Occipital lobe (tissue), 2 donors: ENCODE measurements around the gene SYNGR1. TPM values are rescaled to one million over a fixed set of nuclear protein-coding genes. Genes with fewer than 3 reads are reported as not detected.
A peak's percentile ranks its signal among the peaks of the same experiment; 100 is the strongest.
"Not testable (repeated sequence)": the region's sequence is repeated elsewhere in the genome, so short reads cannot be mapped to it uniquely, and the experiment has no call there.

Experiments used
- DNase-seq: peaks from one replicate; lab custom pipeline; 2025; lab: John Stamatoyannopoulos, UW
- total RNA-seq: library from RNA; depleted of rRNA; stranded (reverse); fragments of >200 nt; gene quantifications from one replicate; pipeline ENCODE4 v1.2.3, GENCODE V29; 2014

SYNGR1 gene
- total RNA-seq, 1 donor from 2014 or later, result 63.9 TPM

DNA sequence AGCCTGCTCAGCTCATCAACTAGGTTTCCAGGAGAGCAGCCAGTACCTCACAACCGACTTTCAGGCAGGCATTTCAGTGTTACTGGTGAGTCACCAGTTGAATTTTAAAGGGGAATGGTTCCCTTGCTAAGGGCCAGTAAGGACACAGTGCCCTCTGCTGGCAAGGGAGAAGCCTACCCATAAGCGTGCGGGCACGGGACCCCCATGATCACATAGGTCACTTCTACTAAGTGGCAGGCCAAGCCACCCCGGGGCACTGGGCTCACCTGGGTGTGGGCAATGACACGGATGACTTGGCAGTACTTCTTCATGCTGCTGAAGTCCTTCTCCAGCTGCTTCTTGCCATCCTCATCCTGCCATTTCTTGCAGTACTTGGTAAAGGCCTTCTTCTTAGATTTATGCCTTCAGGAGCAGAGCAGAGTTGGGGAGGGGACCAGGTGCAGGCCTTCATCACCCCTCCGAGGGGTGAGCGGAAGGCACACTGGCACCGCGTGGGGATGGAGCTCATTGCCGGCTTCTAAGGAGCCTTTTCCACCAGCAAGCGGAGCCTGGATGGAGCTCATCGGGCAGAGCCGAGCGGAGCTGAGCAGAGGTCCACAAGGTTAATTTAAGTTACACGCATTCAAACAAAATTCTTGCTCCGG lies 33.2 kb upstream of the SYNGR1 start:
- DNase-seq, result peak; percentile 62

DNA sequence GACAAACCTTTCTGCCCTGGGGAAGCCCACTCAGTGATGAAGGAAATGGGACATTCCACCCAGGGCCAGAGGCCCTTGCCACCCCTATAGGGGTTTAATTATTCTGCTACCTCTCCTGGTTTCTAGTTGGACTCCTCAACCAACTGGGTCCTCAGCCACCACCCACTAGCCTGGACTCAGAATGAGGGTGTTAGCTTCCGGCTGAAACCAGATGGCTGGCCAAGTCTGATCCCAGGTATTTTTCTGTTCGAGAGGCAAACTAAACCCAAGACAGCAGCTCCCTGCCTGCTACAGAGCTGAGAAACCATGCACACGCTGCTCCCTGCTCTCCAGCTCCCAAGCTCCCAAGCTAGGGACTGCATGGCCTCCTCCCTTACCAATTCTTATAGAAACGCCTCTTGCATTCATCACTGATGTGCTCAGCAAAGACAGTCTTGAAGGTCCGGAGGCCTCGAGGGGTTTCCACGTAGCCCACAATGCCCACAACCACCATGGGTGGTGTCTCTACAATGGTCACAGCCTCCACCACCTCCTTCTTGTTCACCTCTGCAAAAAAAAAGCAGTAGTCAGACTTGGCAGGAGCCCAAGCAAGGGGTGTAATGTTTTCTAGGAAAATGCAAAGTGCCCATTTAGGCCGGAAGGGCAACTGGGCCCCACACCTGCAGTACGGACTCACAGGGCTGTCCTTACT lies 32.6 kb upstream of the SYNGR1 start:
- DNase-seq, result no peak

DNA sequence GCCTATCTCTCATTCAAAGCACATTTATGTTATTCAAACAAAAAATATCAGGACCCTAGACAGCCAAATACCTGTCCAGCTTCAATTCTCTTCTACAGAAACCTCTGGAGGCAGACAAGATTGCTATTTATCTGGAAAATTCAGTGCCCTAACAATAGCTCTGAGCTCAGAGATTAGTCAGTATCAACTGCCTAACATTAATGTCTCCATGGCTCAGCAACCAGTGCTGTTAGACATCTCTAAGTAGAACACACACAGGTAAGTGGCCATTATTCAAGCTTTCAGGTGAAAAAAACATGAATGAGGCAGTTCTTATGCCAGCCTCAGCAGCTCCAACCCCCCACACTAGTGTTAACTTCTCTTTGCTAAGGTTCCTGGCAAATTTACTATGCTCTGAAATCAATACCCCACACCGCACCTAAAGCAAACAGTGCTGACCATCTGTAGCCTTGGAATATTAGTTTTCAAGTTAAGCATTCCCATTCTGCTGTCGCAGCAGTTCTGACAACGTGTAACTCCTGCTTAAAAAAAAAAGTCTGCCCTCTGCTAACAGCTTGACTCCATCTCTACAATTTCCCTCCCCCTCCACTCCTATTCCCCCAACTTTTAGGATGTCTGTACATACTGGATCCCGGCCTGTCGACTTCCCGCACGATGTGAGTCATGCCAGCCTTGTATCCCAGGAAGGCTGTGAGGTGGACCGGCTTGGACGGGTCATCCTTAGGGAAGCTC lies 31.9 kb upstream of the SYNGR1 start:
- no peak for DNase-seq

DNA sequence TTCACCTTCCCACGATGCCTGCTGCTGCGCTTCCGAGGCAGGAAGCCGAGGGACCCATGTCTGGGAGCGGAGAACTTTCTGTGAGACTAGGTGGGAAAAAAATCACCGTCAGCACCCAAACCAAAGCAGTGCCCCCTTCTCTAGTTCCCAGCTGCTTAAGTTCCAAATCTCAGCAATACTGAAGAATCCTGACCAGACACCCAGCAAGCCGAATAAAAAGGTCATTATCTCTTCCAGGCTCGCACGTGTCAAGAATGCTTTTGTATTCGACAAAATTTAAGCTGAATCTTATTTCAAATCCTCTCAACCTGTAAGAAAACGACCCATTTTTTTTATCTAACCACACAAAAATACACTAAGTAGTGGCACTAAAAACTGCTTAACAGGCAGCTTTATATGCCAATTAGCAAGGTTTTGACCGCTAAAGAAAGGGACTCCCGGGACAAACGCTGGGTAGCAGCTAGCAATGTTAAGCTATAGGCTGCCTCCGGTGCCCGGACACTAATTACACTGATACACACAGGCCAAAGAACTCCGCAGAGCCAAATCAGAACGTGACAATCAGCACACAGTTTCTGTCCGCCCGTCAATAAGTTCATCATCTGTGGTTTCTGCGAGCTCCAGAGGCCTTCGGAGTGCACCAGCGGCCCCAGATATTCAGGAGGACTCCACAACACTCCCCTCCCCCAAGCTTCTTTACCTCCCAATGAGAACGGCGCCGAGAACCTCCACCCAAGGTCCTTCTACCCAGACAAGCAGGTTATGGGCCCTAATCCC lies 31.1 kb upstream of the SYNGR1 start:
- no peak for DNase-seq

DNA sequence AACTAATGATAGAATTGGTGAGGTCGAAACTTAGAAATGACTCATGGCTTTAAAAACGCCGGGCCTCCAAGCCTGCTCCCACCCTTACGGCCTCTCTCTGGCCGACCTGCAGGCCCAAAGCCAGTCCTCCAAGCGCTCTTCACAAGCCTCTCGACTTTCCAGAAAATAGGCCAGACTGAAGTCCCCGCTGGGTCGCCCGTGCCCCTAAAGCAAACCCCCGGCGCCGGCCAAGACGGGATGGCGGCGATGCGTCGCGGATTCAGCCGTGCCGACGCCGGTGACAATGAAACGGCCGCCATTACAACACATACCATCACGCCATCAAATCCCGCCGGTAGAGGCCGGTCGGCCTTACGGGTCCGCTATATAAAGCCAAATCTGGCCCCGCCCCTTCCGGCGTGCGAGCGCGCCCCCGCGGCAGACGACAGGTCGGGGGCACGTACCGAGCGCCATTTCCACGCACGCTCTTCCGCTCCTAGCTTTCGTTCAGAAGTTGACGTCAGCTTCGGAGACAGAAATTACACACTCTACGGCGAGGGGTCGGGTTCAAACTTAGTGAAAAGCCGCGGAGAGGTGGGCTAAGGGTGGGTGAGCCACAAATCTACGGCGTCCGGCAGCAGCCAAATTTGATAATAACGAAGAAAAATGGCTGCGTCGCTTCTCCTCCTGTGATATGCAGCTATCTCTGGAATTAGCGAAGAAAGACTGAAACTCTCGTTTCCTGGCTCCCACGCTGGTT lies 30.3 kb upstream of the SYNGR1 start, which contains the start of gene RPL3:
Gene RPL3, minus strand, starts transcription at position 340 of the 739 bp plus-strand sequence. Its CDS starts 26 bp downstream, at position 314.
- peak; percentile 93 for DNase-seq

DNA sequence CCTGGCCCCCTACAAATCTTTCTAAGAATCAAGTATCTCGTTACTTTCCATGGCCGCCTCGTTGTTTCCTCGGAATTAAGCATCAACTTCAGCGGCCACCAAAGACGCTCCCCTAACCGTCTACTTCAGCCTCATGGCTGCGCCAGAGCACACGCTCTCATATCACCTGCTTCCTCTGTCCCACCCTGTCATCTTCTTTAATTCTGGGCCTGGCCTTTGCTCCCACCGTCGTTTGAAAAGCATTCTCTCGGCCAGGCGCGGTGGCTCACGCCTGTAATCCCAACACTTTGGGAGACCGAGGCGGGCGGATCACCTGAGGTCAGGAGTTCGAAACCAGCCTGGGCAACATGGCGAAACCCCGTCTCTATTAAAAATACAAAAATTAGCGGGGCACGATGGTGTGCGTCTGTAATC lies 29.2 kb upstream of the SYNGR1 start:
- not testable (repeated sequence) for DNase-seq

DNA sequence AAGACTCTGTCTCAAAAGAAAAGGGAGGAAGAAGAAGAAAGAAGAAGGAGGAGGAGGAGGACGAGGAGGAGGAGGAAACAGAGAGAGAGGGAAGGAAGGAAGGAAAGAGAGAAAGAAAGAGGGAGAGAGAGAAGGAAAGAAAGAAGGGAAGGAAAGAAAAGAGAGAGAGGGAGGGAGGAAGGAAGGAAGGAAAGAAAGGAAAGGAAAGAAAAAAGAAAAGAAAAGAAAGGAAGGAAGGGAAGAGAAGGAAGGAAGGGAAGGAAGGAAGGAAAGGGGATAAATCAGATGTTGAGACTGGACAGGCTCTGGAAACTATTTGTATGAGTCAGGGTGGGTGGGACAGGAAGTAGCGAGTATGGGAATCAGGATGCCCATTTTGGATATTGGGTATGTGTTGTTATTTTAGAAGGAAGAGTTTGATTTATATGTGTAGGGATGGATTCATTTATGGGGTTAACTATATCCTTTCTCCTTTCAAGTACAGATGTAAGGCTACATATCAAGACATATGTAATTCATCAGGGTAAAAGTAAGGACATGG lies 24.3 kb upstream of the SYNGR1 start:
- DNase-seq, result no peak

DNA sequence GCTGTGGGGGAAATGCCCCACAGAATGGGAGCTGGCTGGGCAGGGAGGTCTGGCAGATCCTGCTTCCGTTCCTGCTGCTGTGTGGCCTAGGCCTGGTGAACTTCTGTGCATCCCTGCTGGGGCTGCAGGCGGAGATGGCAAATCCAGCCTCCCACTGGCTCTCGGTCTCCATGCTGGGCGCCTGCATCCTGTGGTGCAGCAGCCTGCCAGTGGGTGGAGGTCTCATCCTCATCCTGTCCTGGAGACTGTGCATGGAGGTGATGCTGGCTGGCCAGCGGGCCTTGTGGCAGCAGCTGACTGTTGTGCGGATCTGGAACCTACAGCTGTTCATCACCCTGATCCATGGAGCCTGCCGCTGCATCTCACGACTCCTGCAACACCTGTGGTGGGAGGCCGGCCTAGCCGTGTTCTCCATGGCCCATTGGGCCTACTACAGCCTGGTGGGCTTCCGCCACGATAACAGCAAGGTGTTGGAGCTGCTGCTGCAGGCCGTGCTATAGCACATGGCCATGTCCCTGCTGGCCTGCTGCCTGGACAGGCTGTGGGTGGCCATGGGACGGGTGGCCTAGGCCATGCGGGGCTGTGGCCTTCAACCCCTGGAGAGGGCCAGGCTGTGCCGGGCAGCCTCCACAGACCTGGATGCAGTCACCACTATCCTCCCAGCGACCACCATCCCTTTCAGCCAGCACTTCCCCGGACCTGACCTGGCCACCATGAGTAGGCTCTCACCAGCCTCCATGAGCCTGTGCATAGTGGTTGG lies 21.6 kb upstream of the SYNGR1 start:
- DNase-seq, result no peak

DNA sequence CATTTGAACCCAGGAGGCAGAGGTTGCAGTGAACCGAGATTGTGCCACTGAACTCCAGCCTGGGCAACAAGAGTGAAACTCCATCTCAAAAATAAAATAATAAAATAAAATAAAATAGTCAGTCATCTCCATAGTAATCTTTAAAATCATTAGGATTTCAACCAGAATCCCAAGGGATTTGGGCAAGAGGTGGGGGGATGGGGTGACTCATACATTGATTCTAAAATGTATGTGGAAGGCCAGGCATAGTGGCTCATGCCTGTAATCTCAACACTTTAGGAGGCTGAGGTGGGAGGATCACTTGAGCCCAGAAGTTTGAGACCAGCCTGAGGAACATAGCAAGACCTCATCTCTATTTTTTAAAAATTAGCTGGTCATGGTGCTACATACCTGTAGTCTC lies 19.2 kb upstream of the SYNGR1 start:
- not testable (repeated sequence) for DNase-seq

DNA sequence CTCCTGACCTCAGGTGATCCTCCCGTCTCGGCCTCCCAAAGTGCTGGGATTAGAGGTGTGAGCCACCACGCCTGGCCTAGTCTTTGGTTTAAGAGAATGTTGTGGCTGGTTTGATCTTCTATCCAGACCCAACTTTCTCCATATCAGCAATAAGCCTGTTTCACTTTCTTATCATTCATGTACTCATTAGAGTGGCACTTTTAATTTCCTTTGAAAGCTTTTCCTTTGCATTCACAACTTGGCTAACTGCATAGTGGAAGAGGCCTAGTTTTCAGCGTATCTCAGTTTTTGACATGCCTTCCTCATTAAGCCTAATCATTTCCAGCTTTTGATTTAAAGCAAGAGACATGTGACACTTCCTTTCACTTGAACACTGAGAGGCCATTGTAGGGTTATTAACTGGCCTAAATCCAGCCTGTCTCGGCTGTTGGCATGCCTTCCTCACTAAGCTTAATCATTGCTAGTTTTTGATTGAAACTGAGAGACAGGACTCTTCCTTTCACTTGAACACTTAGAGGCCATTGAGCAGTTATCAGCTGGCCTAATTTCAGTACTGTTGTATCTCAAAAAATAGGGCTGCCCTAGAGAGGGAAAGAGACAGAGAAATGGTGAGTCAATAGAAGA lies 17.2 kb upstream of the SYNGR1 start:
- no peak for DNase-seq

DNA sequence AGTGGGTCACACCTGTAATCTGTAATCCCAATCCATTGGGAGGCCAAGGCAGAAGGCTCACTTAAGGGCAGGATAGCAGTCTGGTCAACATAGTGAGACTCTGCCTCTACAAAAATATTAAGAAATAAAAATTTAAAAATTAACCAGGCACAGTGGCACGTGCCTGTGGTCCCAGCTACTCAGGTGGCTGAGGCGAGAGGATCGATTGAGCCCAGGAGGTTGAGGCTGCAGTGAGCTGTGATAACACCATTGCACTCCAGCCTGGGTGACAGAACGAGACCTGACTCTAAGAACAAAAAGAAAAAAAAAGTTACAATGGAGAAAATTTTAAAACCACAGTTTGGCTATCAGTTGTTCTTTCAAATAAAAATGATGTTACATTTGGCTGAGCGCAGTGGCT lies 13.4 kb upstream of the SYNGR1 start:
- no peak for DNase-seq

DNA sequence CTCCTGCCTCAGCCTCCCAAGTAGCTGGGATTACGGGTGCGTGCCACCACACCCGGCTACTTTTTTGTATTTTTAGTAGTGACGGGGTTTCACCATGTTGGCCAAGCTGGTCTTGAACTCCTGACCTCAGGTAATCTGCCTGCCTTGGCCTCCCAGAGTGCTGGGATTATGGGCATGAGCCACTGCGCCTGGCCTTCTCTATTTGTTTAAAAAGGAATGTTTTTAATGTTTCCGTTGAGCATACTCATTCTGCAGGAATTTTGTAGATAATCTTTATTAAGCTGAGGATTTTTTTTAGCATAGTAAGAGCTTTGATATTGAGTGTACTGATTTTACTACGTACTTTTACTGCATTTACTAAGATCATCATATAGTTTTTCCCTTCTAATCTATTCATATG lies 10.0 kb upstream of the SYNGR1 start:
- DNase-seq, result not testable (repeated sequence)

DNA sequence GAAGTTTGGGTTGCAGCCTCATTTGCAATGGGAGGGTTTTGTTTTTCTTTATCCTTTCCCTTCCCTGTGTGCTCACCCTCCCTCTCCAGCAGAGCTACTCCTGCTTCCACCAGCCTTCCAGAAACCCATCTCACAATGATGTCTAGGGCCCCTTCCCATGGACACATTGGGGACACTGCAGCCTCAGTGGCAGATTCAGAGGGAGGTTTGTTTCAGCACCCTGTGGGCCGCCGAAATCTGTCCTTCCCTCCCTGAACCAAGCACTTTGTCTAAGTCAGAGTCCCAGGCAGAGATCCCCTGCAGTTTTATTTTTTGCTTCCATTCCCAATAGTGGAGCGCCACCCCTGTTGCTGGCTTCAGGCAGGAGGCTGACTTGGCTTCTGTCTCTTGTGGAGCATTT lies 8.6 kb upstream of the SYNGR1 start:
- DNase-seq, result no peak

DNA sequence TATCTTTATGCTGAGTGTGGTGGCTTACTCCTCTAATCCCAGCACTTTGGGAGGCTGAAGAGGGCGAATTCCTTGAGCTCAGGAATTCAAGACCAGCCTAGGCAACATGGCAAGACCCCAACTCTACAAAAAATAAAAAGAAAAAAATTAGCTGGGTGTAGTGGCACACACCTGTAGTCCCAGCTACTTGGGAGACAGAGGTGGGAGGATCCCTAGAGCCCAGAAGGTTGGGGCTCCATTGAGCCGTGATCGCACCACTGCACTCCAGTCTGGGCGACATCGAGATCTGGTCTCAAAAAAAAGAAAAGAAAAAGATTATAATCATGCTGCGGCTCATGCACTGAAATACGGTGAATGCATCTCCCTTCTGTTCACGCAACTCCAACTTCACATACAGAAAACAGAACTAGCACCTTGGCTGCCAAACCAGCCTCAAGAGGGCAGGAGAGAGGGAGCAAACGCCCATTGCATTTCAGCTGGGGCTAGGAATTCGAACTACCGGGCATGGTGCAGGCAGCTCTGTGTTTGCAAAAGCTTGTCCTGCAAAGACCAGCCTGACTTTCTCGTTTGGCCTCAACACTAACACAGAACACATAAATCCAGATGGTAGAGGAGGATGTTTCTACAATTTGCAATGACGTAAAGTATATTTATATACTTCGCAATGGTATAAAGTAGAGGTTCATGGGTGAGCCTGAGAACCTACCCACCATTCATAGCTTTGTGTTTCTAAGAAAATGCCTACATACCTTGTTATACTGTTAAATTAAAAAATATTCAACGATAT lies 6.3 kb upstream of the SYNGR1 start:
- DNase-seq, result peak; percentile 73

DNA sequence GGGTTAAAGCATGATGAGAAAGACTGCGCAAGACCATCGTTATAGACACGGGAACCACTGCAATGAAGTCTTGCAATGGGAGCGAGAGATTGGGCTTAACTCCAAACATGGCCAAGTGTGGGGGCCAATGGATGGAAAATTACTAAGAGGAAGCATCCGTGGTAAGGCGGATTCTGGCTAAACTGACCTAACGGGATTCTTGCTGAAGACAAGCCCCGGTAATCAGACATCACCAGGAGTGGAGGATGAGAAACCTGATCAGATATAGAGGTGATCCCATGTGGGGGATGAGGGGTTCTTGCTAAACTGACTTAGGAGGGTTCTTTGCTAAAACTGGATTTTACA lies 5.8 kb upstream of the SYNGR1 start:
- DNase-seq, result no peak

DNA sequence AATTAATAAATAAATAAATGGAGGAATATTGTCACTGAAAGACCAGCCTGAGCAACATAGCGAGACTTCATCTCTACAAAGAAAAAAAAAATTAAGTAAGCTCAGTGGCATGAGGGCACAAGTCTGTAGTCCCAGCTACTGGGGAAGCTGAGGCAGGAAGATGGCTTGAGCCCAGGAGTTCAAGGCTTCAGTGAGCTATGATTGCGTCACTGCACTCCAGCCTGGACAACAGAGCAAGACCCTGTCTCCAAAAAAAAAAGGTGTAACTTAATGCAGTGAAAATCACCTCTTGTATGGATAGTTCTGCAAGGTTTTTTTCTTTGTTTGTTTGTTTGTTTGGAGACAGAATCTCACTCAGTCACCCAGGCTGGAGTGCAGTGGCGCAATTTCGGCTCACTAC lies 4.6 kb upstream of the SYNGR1 start:
- DNase-seq, result no peak

DNA sequence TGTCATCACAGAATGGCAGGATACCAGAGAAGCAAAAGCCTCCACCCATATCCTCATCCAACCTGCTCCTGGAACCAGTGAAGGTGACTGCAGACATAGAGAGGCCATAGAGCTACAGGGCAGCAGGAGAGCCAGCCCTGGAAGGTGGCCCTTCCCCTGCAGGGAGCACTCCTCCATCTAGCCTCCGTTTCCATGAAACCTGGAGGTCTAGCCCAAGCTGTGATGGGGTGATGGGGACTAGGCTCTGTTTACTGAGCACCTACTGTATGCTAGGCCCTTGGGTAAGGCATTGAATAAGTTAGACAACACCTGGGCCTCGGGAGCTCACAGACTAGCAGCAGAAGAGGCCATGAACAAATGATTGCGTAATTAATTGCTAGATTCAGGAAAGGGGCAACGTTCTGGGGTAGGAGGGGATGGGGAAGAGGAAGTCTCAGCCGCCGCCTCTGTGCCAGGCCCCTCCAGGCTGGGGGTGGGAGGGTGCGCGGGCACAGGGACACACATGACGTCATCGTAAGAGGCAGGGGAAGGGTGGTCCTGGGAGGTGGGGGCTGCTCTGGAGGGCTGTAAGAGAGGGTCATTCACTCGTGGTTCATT lies 784 bp upstream of the SYNGR1 start:
- no peak for DNase-seq

DNA sequence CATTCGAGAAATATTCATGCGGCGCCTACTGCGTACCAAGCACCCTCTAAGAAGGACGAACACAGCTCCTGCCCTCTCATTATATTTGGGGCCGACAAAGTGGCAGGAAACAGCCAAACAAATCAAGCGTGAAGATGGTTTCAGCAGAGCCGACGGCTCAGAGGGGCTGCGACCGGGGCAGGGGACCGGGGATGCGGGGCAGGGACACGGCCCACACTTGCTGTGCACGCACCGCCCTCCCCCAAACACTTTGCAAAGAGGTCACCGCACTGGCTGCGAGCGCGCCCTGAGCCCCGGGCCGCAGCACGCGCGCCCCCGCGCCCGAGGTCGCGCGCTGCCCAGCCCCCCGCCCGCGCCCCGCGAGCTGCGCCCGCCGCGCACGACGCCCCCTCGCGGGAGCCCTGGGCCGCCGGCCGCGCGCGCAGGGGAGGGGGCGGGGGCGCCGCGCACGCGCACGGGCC lies 255 bp upstream of the SYNGR1 start:
- no peak for DNase-seq
